WI38 (cell line): ENCODE results near the gene CYP8B1.

Experiments used
- H3K4me3 ChIP-seq: 2 replicates; pipeline ENCODE4 v1.5.1; 2011; ENCODE audit warnings: low read depth, mild to moderate bottlenecking, control low read depth, low read length
- TF ChIP-seq, protein P1 (sequence below): IDR thresholded peaks from 2 replicates; pipeline ENCODE4 v1.5.1; 2012; ENCODE audit warnings: low read depth, mild to moderate bottlenecking, control low read depth, low read length

CYP8B1 gene

GRCh38 chr3:42865256-42865655 lies 10.4 kb downstream of the CYP8B1 start:
- TF ChIP-seq, protein P1, sequence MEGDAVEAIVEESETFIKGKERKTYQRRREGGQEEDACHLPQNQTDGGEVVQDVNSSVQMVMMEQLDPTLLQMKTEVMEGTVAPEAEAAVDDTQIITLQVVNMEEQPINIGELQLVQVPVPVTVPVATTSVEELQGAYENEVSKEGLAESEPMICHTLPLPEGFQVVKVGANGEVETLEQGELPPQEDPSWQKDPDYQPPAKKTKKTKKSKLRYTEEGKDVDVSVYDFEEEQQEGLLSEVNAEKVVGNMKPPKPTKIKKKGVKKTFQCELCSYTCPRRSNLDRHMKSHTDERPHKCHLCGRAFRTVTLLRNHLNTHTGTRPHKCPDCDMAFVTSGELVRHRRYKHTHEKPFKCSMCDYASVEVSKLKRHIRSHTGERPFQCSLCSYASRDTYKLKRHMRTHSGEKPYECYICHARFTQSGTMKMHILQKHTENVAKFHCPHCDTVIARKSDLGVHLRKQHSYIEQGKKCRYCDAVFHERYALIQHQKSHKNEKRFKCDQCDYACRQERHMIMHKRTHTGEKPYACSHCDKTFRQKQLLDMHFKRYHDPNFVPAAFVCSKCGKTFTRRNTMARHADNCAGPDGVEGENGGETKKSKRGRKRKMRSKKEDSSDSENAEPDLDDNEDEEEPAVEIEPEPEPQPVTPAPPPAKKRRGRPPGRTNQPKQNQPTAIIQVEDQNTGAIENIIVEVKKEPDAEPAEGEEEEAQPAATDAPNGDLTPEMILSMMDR: no peak
- H3K4me3 ChIP-seq: no peak overlapping the region

DNA sequence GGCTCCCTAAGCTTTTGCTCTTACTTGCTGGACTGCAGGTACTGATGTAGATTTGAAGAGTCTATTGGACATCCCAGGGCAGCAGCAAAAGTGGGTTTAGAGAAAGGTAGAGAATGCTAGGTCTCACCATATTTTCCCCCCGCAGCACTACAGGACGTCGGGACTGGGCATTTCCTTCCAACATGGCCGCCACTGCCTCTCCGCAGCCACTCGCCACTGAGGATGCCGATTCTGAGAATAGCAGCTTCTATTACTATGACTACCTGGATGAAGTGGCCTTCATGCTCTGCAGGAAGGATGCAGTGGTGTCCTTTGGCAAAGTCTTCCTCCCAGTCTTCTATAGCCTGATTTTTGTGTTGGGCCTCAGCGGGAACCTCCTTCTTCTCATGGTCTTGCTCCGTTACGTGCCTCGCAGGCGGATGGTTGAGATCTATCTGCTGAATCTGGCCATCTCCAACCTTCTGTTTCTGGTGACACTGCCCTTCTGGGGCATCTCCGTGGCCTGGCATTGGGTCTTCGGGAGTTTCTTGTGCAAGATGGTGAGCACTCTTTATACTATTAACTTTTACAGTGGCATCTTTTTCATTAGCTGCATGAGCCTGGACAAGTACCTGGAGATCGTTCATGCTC lies 11.2 kb downstream of the CYP8B1 start:
- TF ChIP-seq, protein P1: no peak
- H3K4me3 ChIP-seq: no peak overlapping the region

- TF ChIP-seq, protein P1: no peak
- no peak overlapping the region for H3K4me3 ChIP-seq
These were observed 19.1 kb downstream of the CYP8B1 start for GRCh38 chr3:42856544-42856943.

DNA sequence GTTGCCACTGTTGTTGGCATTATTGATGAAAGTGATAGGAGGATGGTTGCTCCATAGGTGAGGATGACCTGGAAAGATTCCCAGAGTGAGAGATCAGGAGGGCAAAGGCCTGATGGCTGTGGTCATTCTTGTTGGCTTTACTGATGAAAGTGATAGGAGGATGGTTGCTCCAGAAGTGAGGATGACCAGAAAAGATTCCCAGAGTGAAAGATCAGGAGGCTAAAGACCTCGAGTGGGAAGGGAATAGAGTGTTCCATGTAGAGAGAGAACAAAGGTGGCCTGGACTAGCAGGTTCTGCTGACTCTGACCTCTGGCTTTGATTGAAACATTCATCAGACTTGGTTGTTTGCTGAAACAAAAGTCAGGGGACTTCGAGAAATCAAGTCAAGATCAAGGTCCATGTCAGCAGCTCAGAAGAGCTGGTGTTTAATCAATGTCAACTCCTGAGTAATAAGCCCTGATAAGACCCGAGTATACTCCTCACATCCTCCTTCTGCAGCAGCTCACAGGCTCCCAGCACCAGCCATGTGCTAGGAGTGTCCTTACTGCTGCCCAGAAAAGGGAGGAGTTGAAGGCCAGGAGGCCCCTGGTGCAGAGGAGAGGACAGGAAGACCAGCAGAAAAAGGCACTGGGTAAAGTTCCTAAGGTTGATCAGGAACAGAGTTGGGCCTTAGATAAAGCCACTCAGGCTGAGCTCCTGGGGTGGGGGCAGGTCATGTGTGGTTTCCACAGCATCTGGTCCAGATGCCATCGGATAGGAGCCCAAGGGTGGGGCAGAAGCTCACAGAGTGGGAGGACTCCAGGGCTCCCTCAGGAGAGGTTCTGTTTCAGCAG lies 19.9 kb downstream of the CYP8B1 start:
- TF ChIP-seq, protein P1: no peak
- no peak overlapping the region for H3K4me3 ChIP-seq

DNA sequence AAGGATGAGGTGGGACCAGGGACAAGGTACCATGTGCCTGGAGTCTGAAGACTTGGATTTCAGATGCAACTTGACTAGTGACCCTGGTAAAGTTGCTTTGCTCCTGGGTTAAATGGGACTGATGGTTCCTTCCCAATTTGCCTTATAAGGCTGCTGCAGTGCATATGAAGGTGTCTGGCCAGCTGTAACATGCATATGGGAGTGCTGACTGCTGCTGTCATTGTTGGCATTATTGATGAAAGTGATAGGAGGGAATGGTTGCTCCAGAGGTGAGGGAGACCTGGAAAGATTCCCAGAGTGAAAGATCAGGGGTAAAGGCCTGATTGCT lies 20.5 kb downstream of the CYP8B1 start:
- no peak overlapping the region for H3K4me3 ChIP-seq
- TF ChIP-seq, protein P1: no peak

- no peak overlapping the region for H3K4me3 ChIP-seq
- TF ChIP-seq, protein P1: no peak
These were observed 21.9 kb downstream of the CYP8B1 start for GRCh38 chr3:42853739-42854302.

DNA sequence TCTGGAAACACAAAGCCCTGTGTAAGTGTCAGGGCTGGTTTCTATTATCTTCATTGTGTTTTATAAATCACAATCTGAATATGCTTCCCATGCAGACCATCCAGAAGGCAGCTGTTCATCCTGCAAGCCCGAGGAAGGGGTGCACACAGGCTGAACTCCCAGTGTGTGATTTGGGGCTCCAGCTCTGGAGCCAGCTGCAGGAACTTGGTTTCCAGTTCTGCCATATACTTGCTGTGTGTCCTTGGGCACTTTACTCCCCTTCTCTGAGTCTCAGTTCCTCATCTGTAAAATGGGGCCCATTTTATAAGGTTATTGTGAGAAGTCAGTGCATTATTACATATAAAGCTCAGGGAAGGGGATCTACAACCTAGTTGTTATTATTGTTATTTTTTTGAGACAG lies 22.6 kb downstream of the CYP8B1 start:
- no peak overlapping the region for H3K4me3 ChIP-seq
- TF ChIP-seq, protein P1: no peak
